GM23338 (cell line): ENCODE results near the gene STPG2. TPM values are rescaled to one million over a fixed set of nuclear protein-coding genes. Genes with fewer than 3 reads are reported as not detected.

Experiments used
- ATAC-seq: fragments of 200-7000 bp; cut with Tn5 transposase; 3 replicates; pipeline ENCODE4 v1.9.1; 2020
- DNase-seq: peaks from one replicate; pipeline ENCODE4 v3.0.0-alpha.2; 2015; ENCODE audit warnings: low spot score
- H2AFZ ChIP-seq: fragments of 200-600 bp; sonication (generic); 2 replicates; pipeline ENCODE4 v1.8.0; 2016; ENCODE audit warnings: antibody characterized with exemption, mild to moderate bottlenecking, moderate library complexity
- H3F3A ChIP-seq: fragments of 200-600 bp; sonication (generic); replicated peaks from 2 replicates; pipeline ENCODE4 v1.8.0; 2017; ENCODE audit warnings: antibody characterized with exemption, mixed run types, low read depth
- H3K27ac ChIP-seq: fragments of 200-600 bp; sonication (generic); 2 replicates; pipeline ENCODE4 v1.6.1; 2016; ENCODE audit warnings: low read depth
- H3K27me3 ChIP-seq: fragments of 200-600 bp; sonication (generic); 2 replicates; pipeline ENCODE4 v1.8.0; 2016; ENCODE audit warnings: mild to moderate bottlenecking, mixed run types, moderate library complexity; ENCODE audit not compliant: insufficient read depth
- H3K36me3 ChIP-seq: fragments of 200-600 bp; sonication (generic); 2 replicates; pipeline ENCODE4 v1.8.0; 2016; ENCODE audit warnings: mild to moderate bottlenecking; ENCODE audit not compliant: insufficient read depth
- H3K4me1 ChIP-seq: fragments of 200-600 bp; sonication (generic); 2 replicates; pipeline ENCODE4 v1.8.0; 2016; ENCODE audit warnings: mild to moderate bottlenecking, moderate library complexity; ENCODE audit not compliant: insufficient read depth
- H3K4me2 ChIP-seq: fragments of 200-600 bp; sonication (generic); 2 replicates; pipeline ENCODE4 v1.7.1; 2017; ENCODE audit warnings: mixed run types
- H3K4me3 ChIP-seq: fragments of 200-600 bp; sonication (generic); 2 replicates; pipeline ENCODE4 v1.6.1; 2016; ENCODE audit warnings: mixed run types
- H3K79me2 ChIP-seq: fragments of 200-600 bp; sonication (generic); replicated peaks from 2 replicates; pipeline ENCODE4 v1.8.0; 2017; ENCODE audit warnings: mild to moderate bottlenecking; ENCODE audit not compliant: insufficient read depth
- H3K9me2 ChIP-seq: fragments of 200-600 bp; sonication (generic); 2 replicates; pipeline ENCODE4 v1.8.0; 2017; ENCODE audit not compliant: insufficient read depth
- H4K20me1 ChIP-seq: fragments of 200-600 bp; sonication (generic); replicated peaks from 2 replicates; pipeline ENCODE4 v1.8.0; 2017; ENCODE audit warnings: mild to moderate bottlenecking; ENCODE audit not compliant: insufficient read depth
- H3K27ac Mint-ChIP-seq: 2 replicates; pipeline ENCODE4 v1.8.0; 2020; ENCODE audit warnings: inconsistent platforms, mild to moderate bottlenecking, moderate library complexity, mixed read lengths
- H3K27me3 Mint-ChIP-seq: 3 replicates; pipeline ENCODE4 v1.8.0; 2022; ENCODE audit warnings: low read depth, mild to moderate bottlenecking, moderate library complexity, mixed read lengths, inconsistent platforms; ENCODE audit not compliant: insufficient read depth, poor library complexity
- H3K36me3 Mint-ChIP-seq: 3 replicates; pipeline ENCODE4 v1.8.0; 2021; ENCODE audit warnings: low read depth, mild to moderate bottlenecking, inconsistent platforms, moderate library complexity, mixed read lengths
- H3K4me1 Mint-ChIP-seq: 3 replicates; pipeline ENCODE4 v1.8.0; 2020; ENCODE audit warnings: mild to moderate bottlenecking, inconsistent platforms, mixed read lengths
- H3K4me3 Mint-ChIP-seq: 3 replicates; pipeline ENCODE4 v1.8.0; 2021; ENCODE audit warnings: moderate library complexity, mild to moderate bottlenecking, inconsistent platforms, mixed read lengths
- H3K9me3 Mint-ChIP-seq: 3 replicates; pipeline ENCODE4 v1.8.0; 2020; ENCODE audit warnings: moderate library complexity, mild to moderate bottlenecking, inconsistent platforms, mixed read lengths
- JUNB ChIP-seq: IDR thresholded peaks from one replicate; pipeline ENCODE4 v1.6.1; 2016; ENCODE audit warnings: antibody characterized with exemption; ENCODE audit not compliant: unreplicated experiment
- POLR2AphosphoS5 ChIP-seq: IDR thresholded peaks from 2 replicates; pipeline ENCODE4 v1.6.1; 2016; ENCODE audit warnings: antibody characterized with exemption, low read depth
- STAT1 ChIP-seq: IDR thresholded peaks from one replicate; pipeline ENCODE4 v1.6.1; 2016; ENCODE audit warnings: antibody characterized with exemption; ENCODE audit not compliant: unreplicated experiment
- polyA plus RNA-seq: library from polyadenylated mRNA; unstranded; fragments of >200 nt; fragmentation: Nextera tagmentation; extraction: Ambion mirVana; gene quantifications from 2 replicates; pipeline ENCODE4 v1.2.1, GENCODE V29; 2016
- total RNA-seq: library from RNA; depleted of rRNA; stranded (reverse); fragments of >200 nt; shearing (Covaris generic); gene quantifications from 2 replicates; pipeline ENCODE4 v1.2.3, GENCODE V29; 2014
- TF ChIP-seq, protein P1 (sequence below), 2 experiments: fragments of 200-600 bp in 1 of 2; sonication (generic) in 1 of 2; conservative IDR thresholded peaks; 2 replicates each; pipeline versions ENCODE4 v1.5.1 to v1.6.1; 2016 to 2017; ENCODE audit warnings: antibody characterized with exemption in 2 of 2, low read depth in 2 of 2, mild to moderate bottlenecking in 2 of 2, moderate library complexity in 1 of 2
- TF ChIP-seq, protein P2 (sequence below): fragments of 250-450 bp; sonication (Bioruptor Pico); IDR thresholded peaks from 2 replicates; pipeline ENCODE4 v1.5.0; 2020; ENCODE audit warnings: mild to moderate bottlenecking, moderate library complexity

Gene STPG2
- total and polyA plus RNA-seq, 2 experiments from 2014 or later, result 0.17 to 0.32 TPM

DNA sequence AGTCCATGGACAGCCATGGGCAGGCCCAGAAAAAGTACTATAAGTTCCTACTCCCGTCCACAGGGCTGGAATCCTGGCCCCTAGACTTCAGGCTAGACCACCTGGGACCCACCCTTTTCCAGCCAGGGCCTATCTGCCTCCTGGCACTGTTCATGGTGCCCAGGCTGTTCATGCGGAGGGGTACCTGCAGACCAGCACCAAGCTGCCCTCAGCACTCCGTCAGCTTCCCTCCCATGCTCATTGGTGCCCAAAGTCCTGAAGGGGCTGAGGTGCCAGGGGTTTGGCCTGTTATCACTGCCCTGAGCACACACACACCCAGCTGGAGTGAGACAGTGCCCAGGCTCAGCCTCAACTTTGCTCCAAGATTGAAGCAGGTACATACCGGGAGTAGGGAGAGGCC is 477.7 kb downstream of the STPG2 start:
- TF ChIP-seq, protein P1, sequence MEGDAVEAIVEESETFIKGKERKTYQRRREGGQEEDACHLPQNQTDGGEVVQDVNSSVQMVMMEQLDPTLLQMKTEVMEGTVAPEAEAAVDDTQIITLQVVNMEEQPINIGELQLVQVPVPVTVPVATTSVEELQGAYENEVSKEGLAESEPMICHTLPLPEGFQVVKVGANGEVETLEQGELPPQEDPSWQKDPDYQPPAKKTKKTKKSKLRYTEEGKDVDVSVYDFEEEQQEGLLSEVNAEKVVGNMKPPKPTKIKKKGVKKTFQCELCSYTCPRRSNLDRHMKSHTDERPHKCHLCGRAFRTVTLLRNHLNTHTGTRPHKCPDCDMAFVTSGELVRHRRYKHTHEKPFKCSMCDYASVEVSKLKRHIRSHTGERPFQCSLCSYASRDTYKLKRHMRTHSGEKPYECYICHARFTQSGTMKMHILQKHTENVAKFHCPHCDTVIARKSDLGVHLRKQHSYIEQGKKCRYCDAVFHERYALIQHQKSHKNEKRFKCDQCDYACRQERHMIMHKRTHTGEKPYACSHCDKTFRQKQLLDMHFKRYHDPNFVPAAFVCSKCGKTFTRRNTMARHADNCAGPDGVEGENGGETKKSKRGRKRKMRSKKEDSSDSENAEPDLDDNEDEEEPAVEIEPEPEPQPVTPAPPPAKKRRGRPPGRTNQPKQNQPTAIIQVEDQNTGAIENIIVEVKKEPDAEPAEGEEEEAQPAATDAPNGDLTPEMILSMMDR (conservative IDR thresholded peaks at IDR 0.05; ENCODE audit: low read depth in 2 of 2), result no peak
- TF ChIP-seq STAT1, result no peak
- TF ChIP-seq POLR2AphosphoS5, result no peak
- TF ChIP-seq, protein P2, sequence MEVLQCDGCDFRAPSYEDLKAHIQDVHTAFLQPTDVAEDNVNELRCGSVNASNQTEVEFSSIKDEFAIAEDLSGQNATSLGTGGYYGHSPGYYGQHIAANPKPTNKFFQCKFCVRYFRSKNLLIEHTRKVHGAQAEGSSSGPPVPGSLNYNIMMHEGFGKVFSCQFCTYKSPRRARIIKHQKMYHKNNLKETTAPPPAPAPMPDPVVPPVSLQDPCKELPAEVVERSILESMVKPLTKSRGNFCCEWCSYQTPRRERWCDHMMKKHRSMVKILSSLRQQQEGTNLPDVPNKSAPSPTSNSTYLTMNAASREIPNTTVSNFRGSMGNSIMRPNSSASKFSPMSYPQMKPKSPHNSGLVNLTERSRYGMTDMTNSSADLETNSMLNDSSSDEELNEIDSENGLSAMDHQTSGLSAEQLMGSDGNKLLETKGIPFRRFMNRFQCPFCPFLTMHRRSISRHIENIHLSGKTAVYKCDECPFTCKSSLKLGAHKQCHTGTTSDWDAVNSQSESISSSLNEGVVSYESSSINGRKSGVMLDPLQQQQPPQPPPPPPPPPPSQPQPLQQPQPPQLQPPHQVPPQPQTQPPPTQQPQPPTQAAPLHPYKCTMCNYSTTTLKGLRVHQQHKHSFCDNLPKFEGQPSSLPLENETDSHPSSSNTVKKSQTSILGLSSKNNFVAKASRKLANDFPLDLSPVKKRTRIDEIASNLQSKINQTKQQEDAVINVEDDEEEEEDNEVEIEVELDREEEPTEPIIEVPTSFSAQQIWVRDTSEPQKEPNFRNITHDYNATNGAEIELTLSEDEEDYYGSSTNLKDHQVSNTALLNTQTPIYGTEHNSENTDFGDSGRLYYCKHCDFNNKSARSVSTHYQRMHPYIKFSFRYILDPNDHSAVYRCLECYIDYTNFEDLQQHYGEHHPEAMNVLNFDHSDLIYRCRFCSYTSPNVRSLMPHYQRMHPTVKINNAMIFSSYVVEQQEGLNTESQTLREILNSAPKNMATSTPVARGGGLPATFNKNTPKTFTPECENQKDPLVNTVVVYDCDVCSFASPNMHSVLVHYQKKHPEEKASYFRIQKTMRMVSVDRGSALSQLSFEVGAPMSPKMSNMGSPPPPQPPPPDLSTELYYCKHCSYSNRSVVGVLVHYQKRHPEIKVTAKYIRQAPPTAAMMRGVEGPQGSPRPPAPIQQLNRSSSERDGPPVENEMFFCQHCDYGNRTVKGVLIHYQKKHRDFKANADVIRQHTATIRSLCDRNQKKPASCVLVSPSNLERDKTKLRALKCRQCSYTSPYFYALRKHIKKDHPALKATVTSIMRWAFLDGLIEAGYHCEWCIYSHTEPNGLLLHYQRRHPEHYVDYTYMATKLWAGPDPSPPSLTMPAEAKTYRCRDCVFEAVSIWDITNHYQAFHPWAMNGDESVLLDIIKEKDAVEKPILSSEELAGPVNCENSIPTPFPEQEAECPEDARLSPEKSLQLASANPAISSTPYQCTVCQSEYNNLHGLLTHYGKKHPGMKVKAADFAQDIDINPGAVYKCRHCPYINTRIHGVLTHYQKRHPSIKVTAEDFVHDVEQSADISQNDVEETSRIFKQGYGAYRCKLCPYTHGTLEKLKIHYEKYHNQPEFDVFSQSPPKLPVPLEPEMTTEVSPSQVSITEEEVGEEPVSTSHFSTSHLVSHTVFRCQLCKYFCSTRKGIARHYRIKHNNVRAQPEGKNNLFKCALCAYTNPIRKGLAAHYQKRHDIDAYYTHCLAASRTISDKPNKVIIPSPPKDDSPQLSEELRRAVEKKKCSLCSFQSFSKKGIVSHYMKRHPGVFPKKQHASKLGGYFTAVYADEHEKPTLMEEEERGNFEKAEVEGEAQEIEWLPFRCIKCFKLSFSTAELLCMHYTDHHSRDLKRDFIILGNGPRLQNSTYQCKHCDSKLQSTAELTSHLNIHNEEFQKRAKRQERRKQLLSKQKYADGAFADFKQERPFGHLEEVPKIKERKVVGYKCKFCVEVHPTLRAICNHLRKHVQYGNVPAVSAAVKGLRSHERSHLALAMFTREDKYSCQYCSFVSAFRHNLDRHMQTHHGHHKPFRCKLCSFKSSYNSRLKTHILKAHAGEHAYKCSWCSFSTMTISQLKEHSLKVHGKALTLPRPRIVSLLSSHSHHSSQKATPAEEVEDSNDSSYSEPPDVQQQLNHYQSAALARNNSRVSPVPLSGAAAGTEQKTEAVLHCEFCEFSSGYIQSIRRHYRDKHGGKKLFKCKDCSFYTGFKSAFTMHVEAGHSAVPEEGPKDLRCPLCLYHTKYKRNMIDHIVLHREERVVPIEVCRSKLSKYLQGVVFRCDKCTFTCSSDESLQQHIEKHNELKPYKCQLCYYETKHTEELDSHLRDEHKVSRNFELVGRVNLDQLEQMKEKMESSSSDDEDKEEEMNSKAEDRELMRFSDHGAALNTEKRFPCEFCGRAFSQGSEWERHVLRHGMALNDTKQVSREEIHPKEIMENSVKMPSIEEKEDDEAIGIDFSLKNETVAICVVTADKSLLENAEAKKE (CRISPR knock-in tag), result no peak
- no peak for TF ChIP-seq JUNB
- no peak overlapping the region for H3K4me3 ChIP-seq
- no peak overlapping the region for H3K27ac Mint-ChIP-seq
- H3K27me3 Mint-ChIP-seq, result no peaks in the 10 kb centered on the region
- peaks cover 18% of the 10 kb centered on the region for H3K36me3 Mint-ChIP-seq
- no peaks in the 10 kb centered on the region for H4K20me1 ChIP-seq
- no peaks in the 10 kb centered on the region for H3K27me3 ChIP-seq
- H3F3A ChIP-seq, result no peaks in the 10 kb centered on the region
- ATAC-seq, result no peak
- no peaks in the 10 kb centered on the region for H3K79me2 ChIP-seq
- no peak overlapping the region for H2AFZ ChIP-seq
- no peaks in the 10 kb centered on the region; the same call in 1 of the 2 replicates for H3K9me2 ChIP-seq
- H3K27ac ChIP-seq, result no peak overlapping the region
- no peaks in the 10 kb centered on the region for H3K4me1 ChIP-seq
- no peaks in the 10 kb centered on the region for H3K4me1 Mint-ChIP-seq
- H3K4me3 Mint-ChIP-seq, result no peak overlapping the region
- no peaks in the 10 kb centered on the region for H3K36me3 ChIP-seq
- H3K4me2 ChIP-seq, result no peak overlapping the region
- H3K9me3 Mint-ChIP-seq, result peaks cover 28% of the 10 kb centered on the region
- DNase-seq, result no peak
